A549 (cell line): ENCODE results near the gene AFF3.

ENCODE experiments used
- BHLHE40 ChIP-seq: IDR thresholded peaks from 2 replicates; pipeline ENCODE4 v1.6.1; 2012; ENCODE audit warnings: low read depth, low read length, inconsistent platforms
- CEBPB ChIP-seq, 2 experiments: fragments of >200 bp in 1 of 2; sonication (Bioruptor Twin) in 1 of 2; formaldehyde crosslinking in 1 of 2; IDR thresholded peaks; 2 replicates each; pipeline ENCODE4 v1.6.1; 2012 to 2016
- CTCF ChIP-seq: fragments of >200 bp; sonication (Bioruptor Twin); formaldehyde crosslinking; IDR thresholded peaks from 3 replicates; pipeline ENCODE4 v1.5.1; 2016
- KDM1A ChIP-seq: fragments of 200-600 bp; sonication (generic); IDR thresholded peaks from 2 replicates; pipeline ENCODE4 v1.6.1; 2016; ENCODE audit warnings: low read depth, mild to moderate bottlenecking
- PHF8 ChIP-seq: fragments of 200-600 bp; sonication (generic); IDR thresholded peaks from 2 replicates; pipeline ENCODE4 v1.6.1; 2016; ENCODE audit warnings: low read depth, mild to moderate bottlenecking, antibody characterized with exemption, moderate library complexity, borderline replicate concordance
- POLR2A ChIP-seq: IDR thresholded peaks from 2 replicates; pipeline ENCODE4 v1.6.1; 2012; ENCODE audit warnings: mild to moderate bottlenecking, low read length

- no peak for TF ChIP-seq CEBPB (IDR thresholded peaks at IDR 0.05)
- TF ChIP-seq POLR2A, result no peak
- TF ChIP-seq CTCF, result no peak
- no peak for TF ChIP-seq PHF8
- no peak for TF ChIP-seq KDM1A
- no peak for TF ChIP-seq BHLHE40
These were observed 604.4 kb downstream of the AFF3 start for GRCh38 chr2:99537910-99538485.
